Gastroesophageal sphincter (tissue), 4 donors: ENCODE results near the gene TOB2. TPM values are rescaled to one million over a fixed set of nuclear protein-coding genes. Genes with fewer than 3 reads are reported as not detected.
A peak's percentile ranks its signal among the peaks of the same experiment; 100 is the strongest.

Experiments used
- ATAC-seq: fragments of 150-250 bp; one replicate; pipeline ENCODE4 v1.9.1; 2016; ENCODE audit warnings: mild to moderate bottlenecking, moderate library complexity
- H3K27ac ChIP-seq, 4 donors: fragments of 200-600 bp; sonication (generic) in 3 of 4; 1 replicate in 3 of 4; 2 replicates in 1 of 4; pipeline ENCODE4 v1.5.1; 2016 to 2019
- H3K27me3 ChIP-seq: fragments of 200-600 bp; sonication (generic); one replicate; pipeline ENCODE4 v1.5.1; 2019
- H3K36me3 ChIP-seq, 2 donors: fragments of 200-600 bp; sonication (generic); one replicate each; pipeline ENCODE4 v1.5.1; 2019; ENCODE audit warnings: control low read depth in 1 of 2
- H3K4me1 ChIP-seq, 3 donors: fragments of 200-600 bp; sonication (generic); 1 replicate in 2 of 3; 2 replicates in 1 of 3; pipeline ENCODE4 v1.5.1; 2016 to 2019; ENCODE audit warnings: control low read depth in 2 of 3
- H3K4me3 ChIP-seq, 2 donors: fragments of 200-600 bp; sonication (generic); one replicate each; pipeline ENCODE4 v1.5.1; 2019; ENCODE audit warnings: mild to moderate bottlenecking in 1 of 2, moderate library complexity in 1 of 2
- H3K9me3 ChIP-seq, 3 donors: fragments of 200-600 bp; sonication (generic); one replicate each; pipeline ENCODE4 v1.5.1; 2017 to 2019; ENCODE audit warnings: control low read depth in 2 of 3
- CTCF ChIP-seq, 4 experiments: fragments of 200-600 bp in 2 of 4; fragments of 450-650 bp in 2 of 4; sonication (generic) in 1 of 4; IDR thresholded peaks; one replicate each; pipeline ENCODE4 v1.5.1; 2017 to 2019; ENCODE audit warnings: antibody characterized with exemption in 4 of 4, mild to moderate bottlenecking in 2 of 4, moderate library complexity in 2 of 4
- EP300 ChIP-seq: sonication (generic); formaldehyde crosslinking; IDR thresholded peaks from one replicate; pipeline ENCODE4 v1.6.1; 2017; ENCODE audit warnings: antibody characterized with exemption, mild to moderate bottlenecking
- POLR2A ChIP-seq, 2 donors: fragments of 450-650 bp; IDR thresholded peaks; one replicate each; pipeline ENCODE4 v1.6.1; 2017; ENCODE audit warnings: antibody characterized with exemption in 2 of 2, mild to moderate bottlenecking in 2 of 2, moderate library complexity in 1 of 2
- POLR2AphosphoS5 ChIP-seq: sonication (generic); formaldehyde crosslinking; IDR thresholded peaks from one replicate; pipeline ENCODE4 v1.6.1; 2017; ENCODE audit warnings: antibody characterized with exemption
- WGBS, 2 donors: methylation state at CpG; one replicate each; pipeline ENCODE4 v1.1.5; 2018; ENCODE audit warnings: low coverage in 1 of 2; 5-methylcytosine and 5-hydroxymethylcytosine counted together
- total RNA-seq, 4 donors: library from RNA; depleted of rRNA; stranded (reverse); fragments of >200 nt; gene quantifications; one replicate each; pipeline ENCODE4 v1.1.0, GENCODE V29; 2016

TOB2 gene
- 100 to 1,000 TPM in 1 of 4 donors, 10 to 100 TPM in 3; 59.3 to 163 (median 84.1) TPM for total RNA-seq

GRCh38 chr22:41446639-41447434 lies at the start of gene TOB2:
TOB2 (minus strand) TSS chr22:41446801; CDS start chr22:41437345, 9,456 bp downstream.
- H3K4me3 ChIP-seq: peak within 1 kb of the TSS; percentile 96 to 97
- H3K9me3 ChIP-seq: no peaks in the 10 kb centered on the region
- H3K36me3 ChIP-seq: peaks cover 0 to 22% of the 10 kb centered on the region in 2 donors
- no peaks in the 10 kb centered on the region for H3K27me3 ChIP-seq
- TF ChIP-seq CTCF (IDR thresholded peaks at IDR 0.05) (peak in 2 of 4 experiments; percentile 12 to 16), POLR2AphosphoS5 (peak; percentile 100), POLR2A (IDR thresholded peaks at IDR 0.05) (peak; percentile 99), EP300 (no peak)
- H3K27ac ChIP-seq: peak within 1 kb of the TSS; percentile 98 to 100 (median 100)
- H3K4me1 ChIP-seq: peaks cover 0 to 34% (median 13%) of the 10 kb centered on the region in 3 donors
- WGBS, 2 donors: 0% methylated on average over 2 of the region's 85 CpGs; no CpG with 5 or more reads in 1 of the 2 donors
- peak; percentile 66 for ATAC-seq

GRCh38 chr22:41491374-41492100 lies 44.9 kb upstream of the TOB2 start:
- 24 to 40% methylated on average over 4 to 5 of the region's 5 CpGs for WGBS, 2 donors
- no peaks in the 10 kb centered on the region for H3K9me3 ChIP-seq
- TF ChIP-seq EP300 (no peak), POLR2AphosphoS5 (peak; percentile 84), POLR2A (IDR thresholded peaks at IDR 0.05) (no peak), CTCF (IDR thresholded peaks at IDR 0.05) (no peak)
- peaks cover 17 to 95% (median 33%) of the 10 kb centered on the region in 3 donors for H3K4me1 ChIP-seq
- H3K36me3 ChIP-seq: peaks cover 0 to 7% of the 10 kb centered on the region in 2 donors
- peak overlapping the region; percentile 76 to 88 (median 82) for H3K27ac ChIP-seq
- H3K4me3 ChIP-seq: no peak overlapping the region
- no peaks in the 10 kb centered on the region for H3K27me3 ChIP-seq
- ATAC-seq: peak; percentile 56

- no peak for TF ChIP-seq POLR2AphosphoS5
- TF ChIP-seq POLR2A (IDR thresholded peaks at IDR 0.05): no peak
- TF ChIP-seq CTCF (IDR thresholded peaks at IDR 0.05): no peak
- no peak for TF ChIP-seq EP300
- Histone ChIP-seq H3K4me1 (peaks cover 17 to 100% (median 41%) of the 10 kb centered on the region in 3 donors), H3K36me3 (no peaks in the 10 kb centered on the region), H3K27ac (peak overlapping the region; percentile 66 to 88 (median 86)), H3K27me3 (no peaks in the 10 kb centered on the region), H3K4me3 (no peak overlapping the region), H3K9me3 (no peaks in the 10 kb centered on the region)
- WGBS, 2 donors: 44% methylated on average over 3 of the region's 3 CpGs; no CpG with 5 or more reads in 1 of the 2 donors
- ATAC-seq: no peak
These were observed 42.2 kb upstream of the TOB2 start for GRCh38 chr22:41488596-41489385.

- TF ChIP-seq POLR2AphosphoS5 (no peak), EP300 (no peak), CTCF (IDR thresholded peaks at IDR 0.05) (no peak), POLR2A (IDR thresholded peaks at IDR 0.05) (no peak)
- Histone ChIP-seq H3K4me1 (peaks cover 17 to 100% (median 47%) of the 10 kb centered on the region in 3 donors), H3K27ac (peak overlapping the region; percentile 66 to 88 (median 86)), H3K36me3 (no peaks in the 10 kb centered on the region), H3K27me3 (no peaks in the 10 kb centered on the region), H3K9me3 (no peaks in the 10 kb centered on the region), H3K4me3 (no peak overlapping the region)
- 79% methylated on average over 2 of the region's 4 CpGs; no CpG with 5 or more reads in 1 of the 2 donors for WGBS, 2 donors
- ATAC-seq: no peak
These were observed 41.5 kb upstream of the TOB2 start for GRCh38 chr22:41488076-41488475.
